K562 (cell line): Measurements from ENCODE around the gene MED13L. TPM values are rescaled to one million over a fixed set of nuclear protein-coding genes. Genes with fewer than 3 reads are reported as not detected.
A peak's percentile ranks its signal among the peaks of the same experiment; 100 is the strongest.

Experiments
- ARID1B ChIP-seq: fragments of 450-650 bp; IDR thresholded peaks from 2 replicates; pipeline ENCODE4 v1.6.1; 2016; ENCODE audit warnings: antibody characterized with exemption, mild to moderate bottlenecking, inconsistent platforms
- EP300 ChIP-seq: IDR thresholded peaks from 2 replicates; pipeline ENCODE4 v1.6.1; 2012; ENCODE audit warnings: low read length, improper control_type of control experiment
- HDAC1 ChIP-seq, 2 experiments: fragments of 450-650 bp; IDR thresholded peaks; 2 replicates each; pipeline ENCODE4 v1.6.1; 2016 to 2017; ENCODE audit warnings: inconsistent platforms in 1 of 2, mild to moderate bottlenecking in 1 of 2, moderate library complexity in 1 of 2
- HIVEP1 ChIP-seq: fragments of 250-450 bp; sonication (Bioruptor Pico); IDR thresholded peaks from 2 replicates; pipeline ENCODE4 v1.4.0; 2020; ENCODE audit warnings: mild to moderate bottlenecking
- HNRNPH1 ChIP-seq: fragments of 200-400 bp; formaldehyde crosslinking; optimal IDR thresholded peaks from 2 replicates; pipeline ENCODE3; 2017; ENCODE audit warnings: low read depth, mild to moderate bottlenecking, low read length, moderate library complexity
- KLF1 ChIP-seq: fragments of 450-650 bp; IDR thresholded peaks from 2 replicates; pipeline ENCODE4 v1.6.1; 2016; ENCODE audit warnings: missing genetic modification characterization, missing compliant biosample characterization
- MIER1 ChIP-seq: fragments of 450-650 bp; IDR thresholded peaks from 2 replicates; pipeline ENCODE4 v1.6.1; 2016; ENCODE audit warnings: antibody characterized with exemption, mild to moderate bottlenecking, low read depth
- RBBP5 ChIP-seq: fragments of 200-600 bp; sonication (generic); IDR thresholded peaks from 2 replicates; pipeline ENCODE4 v1.6.1; 2012; ENCODE audit warnings: borderline replicate concordance, mild to moderate bottlenecking, low read length, control low read depth, inconsistent platforms; ENCODE audit not compliant: insufficient read depth, poor library complexity, severe bottlenecking
- SMAD3 ChIP-seq: fragments of 450-650 bp; formaldehyde crosslinking; conservative IDR thresholded peaks from 2 replicates; pipeline ENCODE4 v1.4.0; 2020; ENCODE audit warnings: mild to moderate bottlenecking
- SREBF2 ChIP-seq: sonication (generic); formaldehyde crosslinking; IDR thresholded peaks from 2 replicates; pipeline ENCODE4 v1.4.0; 2020; ENCODE audit warnings: mild to moderate bottlenecking, missing genetic modification reagents
- XRCC4 ChIP-seq: IDR thresholded peaks from one replicate; pipeline ENCODE4 v1.6.1; 2011; ENCODE audit not compliant: insufficient read depth, insufficient read length; ENCODE audit errors: extremely low read depth
- polyA plus RNA-seq, 8 experiments: library from polyadenylated mRNA; depleted of rRNA in 4 of 8; stranded (reverse) in 5 of 8; unstranded in 3 of 8; fragments of >200 nt; fragmentation: Nextera tagmentation in 2 of 8; fragmentation: Illumina TruSeq in 1 of 8; extraction: Ambion mirVana in 2 of 8; extraction: Trizol in 1 of 8; gene quantifications; 2 replicates each; pipeline versions ENCODE4 v1.2.1 to v1.2.3, GENCODE V29; 2011 to 2014; ENCODE audit warnings: inconsistent platforms in 1 of 8, missing spikeins in 1 of 8
- total RNA-seq, 7 experiments: library from RNA; depleted of rRNA in 6 of 7; stranded (reverse); fragments of >200 nt in 6 of 7; fragmentation: Illumina TruSeq in 2 of 7; extraction: Trizol in 2 of 7; gene quantifications; 2 replicates each; pipeline versions ENCODE4 v1.2.1 to v1.2.3, GENCODE V29; 2011 to 2021; ENCODE audit warnings: low replicate concordance in 1 of 7
- TF ChIP-seq, protein P1 (sequence below): IDR thresholded peaks from 2 replicates; pipeline ENCODE4 v1.6.1; 2016; ENCODE audit warnings: missing genetic modification characterization, missing compliant biosample characterization
- TF ChIP-seq, protein P2 (sequence below): fragments of 250-450 bp; sonication (Bioruptor Pico); IDR thresholded peaks from 2 replicates; pipeline ENCODE4 v1.8.0; 2021; ENCODE audit warnings: moderate library complexity, mild to moderate bottlenecking, inconsistent platforms
- TF ChIP-seq, protein P3 (sequence below): fragments of 450-650 bp; IDR thresholded peaks from 2 replicates; pipeline ENCODE4 v1.6.1; 2017; ENCODE audit warnings: antibody characterized with exemption
- TF ChIP-seq, protein P4 (sequence below), 2 experiments: fragments of 450-650 bp; formaldehyde crosslinking in 1 of 2; IDR thresholded peaks; 2 replicates each; pipeline versions ENCODE4 v1.4.0 to v1.6.1; 2014 to 2020; ENCODE audit warnings: mild to moderate bottlenecking in 2 of 2, borderline replicate concordance in 1 of 2, low read depth in 1 of 2

The MED13L gene
- total and polyA plus RNA-seq, 9 of the 15 experiments (the other 6 are each of a cell fraction or from before 2014, with no cell fraction given): 13.4 to 90.3 (median 36.9) TPM

DNA sequence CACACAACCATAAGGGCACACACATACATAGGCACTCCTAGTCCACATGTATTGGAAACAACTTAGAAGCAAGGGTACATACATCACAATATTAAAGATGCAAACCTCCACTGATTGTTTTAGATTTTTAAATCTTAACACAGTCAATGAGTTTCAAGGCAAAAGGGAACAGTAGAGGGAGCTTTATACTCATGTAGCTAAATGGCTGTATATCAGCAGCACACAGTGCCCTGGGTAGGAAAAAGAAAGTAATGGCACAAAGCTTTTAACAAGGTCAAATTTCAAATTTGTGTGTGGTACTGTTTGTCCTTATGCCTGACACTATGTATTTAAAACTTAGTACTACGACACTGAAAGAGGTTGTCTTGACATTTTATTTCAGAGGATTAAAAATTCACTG lies 262.0 kb downstream of the MED13L start (continued):
- TF ChIP-seq ARID1B (no peak), SREBF2 (CRISPR knock-in tag) (no peak), HDAC1 (IDR thresholded peaks at IDR 0.05) (no peak), EP300 (no peak), HNRNPH1 (no peak), RBBP5 (no peak), HIVEP1 (CRISPR knock-in tag) (no peak), SMAD3 (CRISPR knock-in tag) (no peak), XRCC4 (no peak), MIER1 (no peak), KLF1 (tag) (no peak)
- TF ChIP-seq, protein P1, sequence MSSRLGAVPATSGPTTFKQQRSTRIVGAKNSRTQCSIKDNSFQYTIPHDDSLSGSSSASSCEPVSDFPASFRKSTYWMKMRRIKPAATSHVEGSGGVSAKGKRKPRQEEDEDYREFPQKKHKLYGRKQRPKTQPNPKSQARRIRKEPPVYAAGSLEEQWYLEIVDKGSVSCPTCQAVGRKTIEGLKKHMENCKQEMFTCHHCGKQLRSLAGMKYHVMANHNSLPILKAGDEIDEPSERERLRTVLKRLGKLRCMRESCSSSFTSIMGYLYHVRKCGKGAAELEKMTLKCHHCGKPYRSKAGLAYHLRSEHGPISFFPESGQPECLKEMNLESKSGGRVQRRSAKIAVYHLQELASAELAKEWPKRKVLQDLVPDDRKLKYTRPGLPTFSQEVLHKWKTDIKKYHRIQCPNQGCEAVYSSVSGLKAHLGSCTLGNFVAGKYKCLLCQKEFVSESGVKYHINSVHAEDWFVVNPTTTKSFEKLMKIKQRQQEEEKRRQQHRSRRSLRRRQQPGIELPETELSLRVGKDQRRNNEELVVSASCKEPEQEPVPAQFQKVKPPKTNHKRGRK (tag): no peak
- TF ChIP-seq, protein P2, sequence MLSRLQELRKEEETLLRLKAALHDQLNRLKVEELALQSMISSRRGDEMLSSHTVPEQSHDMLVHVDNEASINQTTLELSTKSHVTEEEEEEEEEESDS (CRISPR knock-in tag): no peak
- TF ChIP-seq, protein P3, sequence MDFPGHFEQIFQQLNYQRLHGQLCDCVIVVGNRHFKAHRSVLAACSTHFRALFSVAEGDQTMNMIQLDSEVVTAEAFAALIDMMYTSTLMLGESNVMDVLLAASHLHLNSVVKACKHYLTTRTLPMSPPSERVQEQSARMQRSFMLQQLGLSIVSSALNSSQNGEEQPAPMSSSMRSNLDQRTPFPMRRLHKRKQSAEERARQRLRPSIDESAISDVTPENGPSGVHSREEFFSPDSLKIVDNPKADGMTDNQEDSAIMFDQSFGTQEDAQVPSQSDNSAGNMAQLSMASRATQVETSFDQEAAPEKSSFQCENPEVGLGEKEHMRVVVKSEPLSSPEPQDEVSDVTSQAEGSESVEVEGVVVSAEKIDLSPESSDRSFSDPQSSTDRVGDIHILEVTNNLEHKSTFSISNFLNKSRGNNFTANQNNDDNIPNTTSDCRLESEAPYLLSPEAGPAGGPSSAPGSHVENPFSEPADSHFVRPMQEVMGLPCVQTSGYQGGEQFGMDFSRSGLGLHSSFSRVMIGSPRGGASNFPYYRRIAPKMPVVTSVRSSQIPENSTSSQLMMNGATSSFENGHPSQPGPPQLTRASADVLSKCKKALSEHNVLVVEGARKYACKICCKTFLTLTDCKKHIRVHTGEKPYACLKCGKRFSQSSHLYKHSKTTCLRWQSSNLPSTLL: no peak
- TF ChIP-seq, protein P4, sequence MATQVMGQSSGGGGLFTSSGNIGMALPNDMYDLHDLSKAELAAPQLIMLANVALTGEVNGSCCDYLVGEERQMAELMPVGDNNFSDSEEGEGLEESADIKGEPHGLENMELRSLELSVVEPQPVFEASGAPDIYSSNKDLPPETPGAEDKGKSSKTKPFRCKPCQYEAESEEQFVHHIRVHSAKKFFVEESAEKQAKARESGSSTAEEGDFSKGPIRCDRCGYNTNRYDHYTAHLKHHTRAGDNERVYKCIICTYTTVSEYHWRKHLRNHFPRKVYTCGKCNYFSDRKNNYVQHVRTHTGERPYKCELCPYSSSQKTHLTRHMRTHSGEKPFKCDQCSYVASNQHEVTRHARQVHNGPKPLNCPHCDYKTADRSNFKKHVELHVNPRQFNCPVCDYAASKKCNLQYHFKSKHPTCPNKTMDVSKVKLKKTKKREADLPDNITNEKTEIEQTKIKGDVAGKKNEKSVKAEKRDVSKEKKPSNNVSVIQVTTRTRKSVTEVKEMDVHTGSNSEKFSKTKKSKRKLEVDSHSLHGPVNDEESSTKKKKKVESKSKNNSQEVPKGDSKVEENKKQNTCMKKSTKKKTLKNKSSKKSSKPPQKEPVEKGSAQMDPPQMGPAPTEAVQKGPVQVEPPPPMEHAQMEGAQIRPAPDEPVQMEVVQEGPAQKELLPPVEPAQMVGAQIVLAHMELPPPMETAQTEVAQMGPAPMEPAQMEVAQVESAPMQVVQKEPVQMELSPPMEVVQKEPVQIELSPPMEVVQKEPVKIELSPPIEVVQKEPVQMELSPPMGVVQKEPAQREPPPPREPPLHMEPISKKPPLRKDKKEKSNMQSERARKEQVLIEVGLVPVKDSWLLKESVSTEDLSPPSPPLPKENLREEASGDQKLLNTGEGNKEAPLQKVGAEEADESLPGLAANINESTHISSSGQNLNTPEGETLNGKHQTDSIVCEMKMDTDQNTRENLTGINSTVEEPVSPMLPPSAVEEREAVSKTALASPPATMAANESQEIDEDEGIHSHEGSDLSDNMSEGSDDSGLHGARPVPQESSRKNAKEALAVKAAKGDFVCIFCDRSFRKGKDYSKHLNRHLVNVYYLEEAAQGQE (IDR thresholded peaks at IDR 0.05; ENCODE audit: borderline replicate concordance): peak; percentile 35; the same call in 1 of the 2 replicates
- TF ChIP-seq, protein P4 (CRISPR knock-in tag; IDR thresholded peaks at IDR 0.05; ENCODE audit: low read depth): no peak
